OCI-LY7 (cell line): ENCODE results near the gene LZTS2. TPM values are rescaled to one million over a fixed set of nuclear protein-coding genes. Genes with fewer than 3 reads are reported as not detected.

Experiments
- BruUV-seq: library from RNA; stranded (reverse); fragments of 400-500 nt; replicated peaks from 2 replicates; lab custom pipeline; 2021; lab: Mats Ljungman, UMichigan
- CTCF ChIA-PET: fragments of 300-600 bp; sonication (Branson Sonifier 250); formaldehyde crosslinking; loops from one replicate; lab custom pipeline; 2022; ENCODE audit warnings: antibody characterized with exemption; ENCODE audit not compliant: unreplicated experiment; lab: Charles Lee
- POLR2A ChIA-PET: fragments of 300-600 bp; sonication (Branson Sonifier 250); formaldehyde crosslinking; loops from one replicate; lab custom pipeline; 2022; ENCODE audit warnings: antibody characterized with exemption; lab: Charles Lee
- DNase-seq: peaks from one replicate; pipeline ENCODE4 v3.0.0-alpha.2; 2015; ENCODE audit warnings: low spot score
- H2AFZ ChIP-seq: fragments of 200-600 bp; sonication (generic), shearing (Covaris generic); 2 replicates; pipeline ENCODE4 v1.6.1; 2014; ENCODE audit warnings: mild to moderate bottlenecking, antibody characterized with exemption, low read length, moderate library complexity
- H3K27ac ChIP-seq: fragments of 200-600 bp; sonication (generic); 2 replicates; pipeline ENCODE4 v1.5.1; 2014; ENCODE audit warnings: mixed run types, low read depth, mild to moderate bottlenecking, moderate library complexity, low read length, inconsistent platforms; ENCODE audit not compliant: poor library complexity, severe bottlenecking
- H3K36me3 ChIP-seq: fragments of 200-600 bp; sonication (generic); 2 replicates; pipeline ENCODE4 v1.6.1; 2014; ENCODE audit warnings: mild to moderate bottlenecking, antibody characterized with exemption, low read length, moderate library complexity, mixed read lengths; ENCODE audit not compliant: insufficient read depth
- H3K4me1 ChIP-seq: fragments of 200-600 bp; sonication (generic); 2 replicates; pipeline ENCODE4 v1.5.1; 2014; ENCODE audit warnings: mild to moderate bottlenecking, low read length; ENCODE audit not compliant: insufficient read depth, poor library complexity, severe bottlenecking
- H3K4me2 ChIP-seq: fragments of 200-600 bp; sonication (generic); 2 replicates; pipeline ENCODE4 v1.6.1; 2014; ENCODE audit warnings: mild to moderate bottlenecking, low read length
- H3K4me3 ChIP-seq: fragments of 200-600 bp; sonication (generic); 2 replicates; pipeline ENCODE4 v1.5.1; 2014; ENCODE audit warnings: mild to moderate bottlenecking, low read depth, low read length; ENCODE audit not compliant: poor library complexity, severe bottlenecking
- H3K79me2 ChIP-seq: fragments of 200-600 bp; sonication (generic); 2 replicates; pipeline ENCODE4 v1.6.1; 2016; ENCODE audit warnings: low read depth, mild to moderate bottlenecking, low read length, moderate library complexity, mixed read lengths; ENCODE audit not compliant: insufficient read depth
- H3K9me2 ChIP-seq: fragments of 200-600 bp; sonication (generic); 2 replicates; pipeline ENCODE4 v1.6.1; 2016; ENCODE audit warnings: mild to moderate bottlenecking, low read length, mixed read lengths; ENCODE audit not compliant: insufficient read depth
- H3K9me3 ChIP-seq: fragments of 200-600 bp; sonication (generic); 2 replicates; pipeline ENCODE4 v1.6.1; 2014; ENCODE audit warnings: mild to moderate bottlenecking, mixed run types, low read length, mixed read lengths
- H4K20me1 ChIP-seq: fragments of 200-600 bp; sonication (generic); 2 replicates; pipeline ENCODE4 v1.6.1; 2014; ENCODE audit warnings: mild to moderate bottlenecking, antibody characterized with exemption, low read length, moderate library complexity, mixed read lengths; ENCODE audit not compliant: insufficient read depth
- EZH2phosphoT487 ChIP-seq: fragments of 200-600 bp; sonication (generic); IDR thresholded peaks from 2 replicates; pipeline ENCODE4 v1.6.1; 2018; ENCODE audit warnings: low read depth, borderline replicate concordance, mild to moderate bottlenecking, mixed run types, antibody characterized with exemption, low read length, moderate library complexity, mixed read lengths
- intact Hi-C: fragments of 100-400 bp; cut with micrococcal nuclease; formaldehyde crosslinking; loops from one replicate; pipeline ENCODE4 v1.10.0; 2022; ENCODE audit not compliant: unreplicated experiment
- total RNA-seq, 2 experiments: library from RNA; depleted of rRNA in 1 of 2; stranded (reverse); fragments of >200 nt in 1 of 2; shearing (Covaris generic) in 1 of 2; gene quantifications; 2 replicates each; pipeline ENCODE4 v1.2.3, GENCODE V29; 2014 to 2022
- TF ChIP-seq, protein P1 (sequence below): fragments of 200-600 bp; sonication (generic); conservative IDR thresholded peaks from 2 replicates; pipeline ENCODE4 v1.5.1; 2014; ENCODE audit warnings: mild to moderate bottlenecking, antibody characterized with exemption, low read length, moderate library complexity, mixed read lengths

The LZTS2 gene
- total RNA-seq, 2 experiments from 2014 or later: 13.6 to 20.3 TPM

- intact Hi-C loops: no loop called here
- no peak overlapping the region for H2AFZ ChIP-seq
- peaks cover 9% of the 10 kb centered on the region for H3K4me1 ChIP-seq
- no peaks in the 10 kb centered on the region for H3K9me2 ChIP-seq
- no peak overlapping the region for H3K27ac ChIP-seq
- H4K20me1 ChIP-seq: no peaks in the 10 kb centered on the region
- no TSS peak for BruUV-seq
- no peaks in the 10 kb centered on the region for H3K79me2 ChIP-seq
- H3K9me3 ChIP-seq: no peaks in the 10 kb centered on the region
- no peaks in the 10 kb centered on the region for H3K36me3 ChIP-seq
- H3K4me3 ChIP-seq: no peak overlapping the region
- H3K4me2 ChIP-seq: no peak overlapping the region
- DNase-seq: no peak
- no peak for TF ChIP-seq EZH2phosphoT487
- TF ChIP-seq, protein P1, sequence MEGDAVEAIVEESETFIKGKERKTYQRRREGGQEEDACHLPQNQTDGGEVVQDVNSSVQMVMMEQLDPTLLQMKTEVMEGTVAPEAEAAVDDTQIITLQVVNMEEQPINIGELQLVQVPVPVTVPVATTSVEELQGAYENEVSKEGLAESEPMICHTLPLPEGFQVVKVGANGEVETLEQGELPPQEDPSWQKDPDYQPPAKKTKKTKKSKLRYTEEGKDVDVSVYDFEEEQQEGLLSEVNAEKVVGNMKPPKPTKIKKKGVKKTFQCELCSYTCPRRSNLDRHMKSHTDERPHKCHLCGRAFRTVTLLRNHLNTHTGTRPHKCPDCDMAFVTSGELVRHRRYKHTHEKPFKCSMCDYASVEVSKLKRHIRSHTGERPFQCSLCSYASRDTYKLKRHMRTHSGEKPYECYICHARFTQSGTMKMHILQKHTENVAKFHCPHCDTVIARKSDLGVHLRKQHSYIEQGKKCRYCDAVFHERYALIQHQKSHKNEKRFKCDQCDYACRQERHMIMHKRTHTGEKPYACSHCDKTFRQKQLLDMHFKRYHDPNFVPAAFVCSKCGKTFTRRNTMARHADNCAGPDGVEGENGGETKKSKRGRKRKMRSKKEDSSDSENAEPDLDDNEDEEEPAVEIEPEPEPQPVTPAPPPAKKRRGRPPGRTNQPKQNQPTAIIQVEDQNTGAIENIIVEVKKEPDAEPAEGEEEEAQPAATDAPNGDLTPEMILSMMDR: no peak
- ChIA-PET CTCF (interaction anchor here (1.2 kb wide), 1 partner anchor 106 kb away, joined by 3 read pairs; no protein-coding TSS in a partner anchor), POLR2A (interaction anchor here (0.5 kb wide), 1 partner anchor 17 kb away, joined by 3 read pairs; no protein-coding TSS in a partner anchor)
Measured at GRCh38 chr10:101035314-101035713, 35.7 kb downstream of the LZTS2 start.

GRCh38 chr10:101035916-101036702 lies 36.5 kb downstream of the LZTS2 start:
- TF ChIP-seq, protein P1: no peak
- no peak for TF ChIP-seq EZH2phosphoT487
- no peak overlapping the region for H2AFZ ChIP-seq
- no peak overlapping the region for H3K4me2 ChIP-seq
- no peaks in the 10 kb centered on the region for H3K9me3 ChIP-seq
- H4K20me1 ChIP-seq: no peaks in the 10 kb centered on the region
- no peaks in the 10 kb centered on the region for H3K9me2 ChIP-seq
- H3K4me3 ChIP-seq: no peak overlapping the region
- H3K27ac ChIP-seq: no peak overlapping the region
- DNase-seq: no peak
- ChIA-PET POLR2A (no interaction called here), CTCF (interaction anchor here (0.7 to 1.2 kb wide), 2 partner anchors 106 to 1256 kb away, joined by 3 read pairs; no protein-coding TSS in a partner anchor)
- H3K36me3 ChIP-seq: no peaks in the 10 kb centered on the region
- no TSS peak for BruUV-seq
- peaks cover 14% of the 10 kb centered on the region for H3K4me1 ChIP-seq
- H3K79me2 ChIP-seq: no peaks in the 10 kb centered on the region
- intact Hi-C loops: no loop called here

- Histone ChIP-seq H3K4me3 (no peak overlapping the region), H3K36me3 (no peaks in the 10 kb centered on the region), H3K9me3 (no peaks in the 10 kb centered on the region), H3K79me2 (no peaks in the 10 kb centered on the region), H2AFZ (no peak overlapping the region), H3K4me1 (peaks cover 14% of the 10 kb centered on the region), H4K20me1 (no peaks in the 10 kb centered on the region), H3K27ac (no peak overlapping the region), H3K4me2 (no peak overlapping the region), H3K9me2 (no peaks in the 10 kb centered on the region)
- intact Hi-C loops: no loop called here
- no peak for TF ChIP-seq EZH2phosphoT487
- TF ChIP-seq, protein P1: no peak
- ChIA-PET POLR2A (no interaction called here), CTCF (interaction anchor here (0.7 kb wide), 1 partner anchor 1255 kb away, joined by 3 read pairs; no protein-coding TSS in a partner anchor)
- no peak for DNase-seq
- no TSS peak for BruUV-seq
Measured at GRCh38 chr10:101036726-101037125, 37.1 kb downstream of the LZTS2 start.
